HCT116 (cell line): ENCODE data around the gene ATG4A. TPM values are rescaled to one million over a fixed set of nuclear protein-coding genes. Genes with fewer than 3 reads are reported as not detected.

Experiments
- ATAC-seq: fragments of 200-7000 bp; cut with Tn5 transposase; 2 replicates; pipeline ENCODE4 v1.9.1; 2020; ENCODE audit warnings: mild to moderate bottlenecking, moderate library complexity
- BruUV-seq: library from RNA; stranded (reverse); fragments of 400-500 nt; replicated peaks from 2 replicates; lab custom pipeline; 2021; lab: Mats Ljungman, UMichigan
- CTCF ChIA-PET: fragments of 300-600 bp; sonication (Branson Sonifier 250); formaldehyde crosslinking; loops from one replicate; lab custom pipeline; 2021; ENCODE audit warnings: antibody characterized with exemption; lab: Charles Lee
- POLR2A ChIA-PET: fragments of 300-600, 350-600 bp; sonication (Branson Sonifier 250); formaldehyde crosslinking; loops from one replicate; lab custom pipeline; 2021; ENCODE audit warnings: antibody characterized with exemption; lab: Charles Lee
- RAD21 ChIA-PET, 2 experiments: fragments of 300-600 bp; sonication (Branson Sonifier 250); formaldehyde crosslinking; loops; one replicate each; lab custom pipeline; 2023; ENCODE audit warnings: low total read pairs in 2 of 2; ENCODE audit not compliant: uncharacterized antibody in 2 of 2, unreplicated experiment in 2 of 2, low non-redundant PET in 1 of 2; lab: Charles Lee
- DNase-seq: peaks from one replicate; pipeline ENCODE4 v3.0.0-alpha.2; 2010; ENCODE audit warnings: low read depth, low spot score
- H2AFZ ChIP-seq: fragments of 200-600 bp; shearing (Covaris generic), sonication (generic); 2 replicates; pipeline ENCODE4 v1.6.1; 2017; ENCODE audit warnings: low read depth, mixed run types, mixed read lengths, antibody characterized with exemption, low read length; ENCODE audit not compliant: poor library complexity, severe bottlenecking
- H3K27ac ChIP-seq: 2 replicates; pipeline ENCODE4 v1.5.1; 2012; ENCODE audit warnings: low read depth, low read length
- H3K27me3 ChIP-seq: fragments of 200-600 bp; sonication (generic); 2 replicates; pipeline ENCODE4 v1.6.1; 2016; ENCODE audit warnings: mixed run types, low read length, mixed read lengths; ENCODE audit not compliant: insufficient read depth
- H3K36me3 ChIP-seq, 2 experiments: fragments of 200-500 bp in 1 of 2; fragments of 200-600 bp in 1 of 2; sonication (Bioruptor generic) in 1 of 2; sonication (generic) in 1 of 2; 2 replicates each; pipeline versions ENCODE4 v1.5.1 to v1.6.1; 2014 to 2016; ENCODE audit warnings: low read length in 2 of 2, inconsistent platforms in 1 of 2, mixed read lengths in 1 of 2, mixed run types in 1 of 2; ENCODE audit not compliant: insufficient read depth in 2 of 2, control insufficient read depth in 1 of 2
- H3K4me1 ChIP-seq, 2 experiments: fragments of 200-600 bp in 1 of 2; sonication (generic) in 1 of 2; 2 replicates each; pipeline versions ENCODE4 v1.5.1 to v1.6.1; 2012 to 2017; ENCODE audit warnings: low read length in 2 of 2, inconsistent platforms in 1 of 2, mild to moderate bottlenecking in 1 of 2, mixed read lengths in 1 of 2, mixed run types in 1 of 2, moderate library complexity in 1 of 2; ENCODE audit not compliant: insufficient read depth in 2 of 2, control insufficient read depth in 1 of 2
- H3K4me2 ChIP-seq: fragments of 200-600 bp; sonication (generic); 2 replicates; pipeline ENCODE4 v1.6.1; 2017; ENCODE audit warnings: mixed run types, low read length, mixed read lengths
- H3K4me3 ChIP-seq, 2 experiments: fragments of 200-600 bp in 1 of 2; sonication (generic) in 1 of 2; replicated peaks in 1 of 2; 2 replicates each; pipeline ENCODE4 v1.5.1; 2011 to 2016; ENCODE audit warnings: low read length in 2 of 2, control low read depth in 1 of 2, low read depth in 1 of 2, mild to moderate bottlenecking in 1 of 2, mixed read lengths in 1 of 2, mixed run types in 1 of 2
- H3K79me2 ChIP-seq: fragments of 200-600 bp; sonication (generic); 2 replicates; pipeline ENCODE4 v1.6.1; 2017; ENCODE audit warnings: mild to moderate bottlenecking, mixed run types, low read length, moderate library complexity, mixed read lengths; ENCODE audit not compliant: insufficient read depth
- H3K9ac ChIP-seq: fragments of 200-600 bp; sonication (generic); 2 replicates; pipeline ENCODE4 v1.6.1; 2016; ENCODE audit warnings: low read length, mixed read lengths
- H3K9me2 ChIP-seq: fragments of 200-600 bp; sonication (generic), shearing (Covaris generic); 2 replicates; pipeline ENCODE4 v1.6.1; 2017; ENCODE audit warnings: mixed run types, mild to moderate bottlenecking, moderate library complexity; ENCODE audit not compliant: insufficient read depth
- H3K9me3 ChIP-seq, 2 experiments: fragments of 200-500 bp in 1 of 2; fragments of 200-600 bp in 1 of 2; sonication (Bioruptor generic) in 1 of 2; sonication (generic) in 1 of 2; 2 replicates each; pipeline ENCODE4 v1.6.1; 2014 to 2017; ENCODE audit warnings: low read length in 2 of 2, mixed read lengths in 2 of 2, inconsistent platforms in 1 of 2, low read depth in 1 of 2, mild to moderate bottlenecking in 1 of 2, mixed run types in 1 of 2, moderate library complexity in 1 of 2; ENCODE audit not compliant: control insufficient read depth in 1 of 2, insufficient read depth in 1 of 2
- H4K20me1 ChIP-seq: fragments of 200-600 bp; sonication (generic), shearing (Covaris generic); 2 replicates; pipeline ENCODE4 v1.6.1; 2017; ENCODE audit warnings: mixed run types, mild to moderate bottlenecking, moderate library complexity; ENCODE audit not compliant: insufficient read depth
- ATF3 ChIP-seq: IDR thresholded peaks from 2 replicates; pipeline ENCODE4 v1.6.1; 2012
- CBX3 ChIP-seq: IDR thresholded peaks from 2 replicates; pipeline ENCODE4 v1.6.1; 2012; ENCODE audit warnings: low read depth
- CEBPB ChIP-seq: IDR thresholded peaks from 2 replicates; pipeline ENCODE4 v1.6.1; 2012; ENCODE audit warnings: low read depth
- CTCF ChIP-seq, 3 experiments: fragments of 200-600 bp in 1 of 3; sonication (generic) in 1 of 3; IDR thresholded peaks in 2 of 3; conservative IDR thresholded peaks in 1 of 3; 2 replicates each; pipeline ENCODE4 v1.5.1; 2012 to 2017; ENCODE audit warnings: low read depth in 2 of 3, low read length in 2 of 3, antibody characterized with exemption in 1 of 3, borderline replicate concordance in 1 of 3, control low read depth in 1 of 3, mild to moderate bottlenecking in 1 of 3, mixed read lengths in 1 of 3, mixed run types in 1 of 3, moderate library complexity in 1 of 3; ENCODE audit not compliant: insufficient read depth in 1 of 3
- EGR1 ChIP-seq: IDR thresholded peaks from 2 replicates; pipeline ENCODE4 v1.6.1; 2012; ENCODE audit warnings: low read depth
- ELF1 ChIP-seq: IDR thresholded peaks from 2 replicates; pipeline ENCODE4 v1.6.1; 2012; ENCODE audit warnings: low read depth, borderline replicate concordance
- FOSL1 ChIP-seq: IDR thresholded peaks from 2 replicates; pipeline ENCODE4 v1.6.1; 2012; ENCODE audit warnings: low read depth
- JUND ChIP-seq: IDR thresholded peaks from 2 replicates; pipeline ENCODE4 v1.6.1; 2012
- POLR2AphosphoS5 ChIP-seq: IDR thresholded peaks from 2 replicates; pipeline ENCODE4 v1.6.1; 2011; ENCODE audit warnings: mild to moderate bottlenecking, low read depth, low read length, moderate library complexity
- RAD21 ChIP-seq: IDR thresholded peaks from 2 replicates; pipeline ENCODE4 v1.6.1; 2012; ENCODE audit warnings: low read depth, mild to moderate bottlenecking
- REST ChIP-seq: IDR thresholded peaks from 2 replicates; pipeline ENCODE4 v1.6.1; 2012; ENCODE audit warnings: low read depth
- SP1 ChIP-seq: IDR thresholded peaks from 2 replicates; pipeline ENCODE4 v1.6.1; 2012; ENCODE audit warnings: low read depth
- SRF ChIP-seq: IDR thresholded peaks from 2 replicates; pipeline ENCODE4 v1.6.1; 2012; ENCODE audit warnings: low read depth
- TCF7L2 ChIP-seq: IDR thresholded peaks from 2 replicates; pipeline ENCODE4 v1.7.0; 2011; ENCODE audit warnings: borderline replicate concordance, inconsistent platforms; ENCODE audit not compliant: insufficient read depth, insufficient read length; ENCODE audit errors: extremely low read depth
- YY1 ChIP-seq: IDR thresholded peaks from 2 replicates; pipeline ENCODE4 v1.6.1; 2011; ENCODE audit warnings: low read length, low read depth, moderate library complexity, mild to moderate bottlenecking; ENCODE audit not compliant: insufficient replicate concordance; ENCODE audit errors: extremely low read depth
- intact Hi-C: fragments of 100-400 bp; cut with micrococcal nuclease; formaldehyde crosslinking; loops from 2 replicates; pipeline ENCODE4 v1.10.0; 2022
- total RNA-seq: library from RNA; stranded (reverse); gene quantifications from one replicate; pipeline ENCODE4 v1.2.1, GENCODE V29; 2021; ENCODE audit not compliant: unreplicated experiment

The ATG4A gene
- total RNA-seq, 1 experiment from 2014 or later = 4.1 TPM

- H2AFZ ChIP-seq = no peak overlapping the region
- no peaks in the 10 kb centered on the region for H3K27me3 ChIP-seq
- no peak overlapping the region for H3K9ac ChIP-seq
- ATAC-seq (peak; percentile 44; the same call in 1 of the 2 replicates), DNase-seq (peak; percentile 27)
- peak overlapping the region; percentile 17; the same call in 1 of the 2 replicates for H3K4me2 ChIP-seq
- H3K79me2 ChIP-seq = no peaks in the 10 kb centered on the region
- H4K20me1 ChIP-seq = no peaks in the 10 kb centered on the region
- H3K4me1 ChIP-seq = no peaks in the 10 kb centered on the region
- H3K9me2 ChIP-seq = no peaks in the 10 kb centered on the region
- H3K4me3 ChIP-seq = no peak overlapping the region
- H3K36me3 ChIP-seq = no peaks in the 10 kb centered on the region
- intact Hi-C loops = no loop called here
- H3K27ac ChIP-seq = no peak overlapping the region
- ChIA-PET RAD21 (no interaction called here), CTCF (interaction anchor here (0.6 to 1.6 kb wide), 6 partner anchors 15 to 1185 kb away, joined by 3 to 8 read pairs (median 3); no protein-coding TSS in a partner anchor), POLR2A (no interaction called here)
- no TSS peak for BruUV-seq
- no peaks in the 10 kb centered on the region for H3K9me3 ChIP-seq
- TF ChIP-seq ATF3 (no peak), CTCF (IDR thresholded peaks at IDR 0.05 in 2 of 3, conservative IDR thresholded peaks at IDR 0.05 in 1 of 3; ENCODE audit: borderline replicate concordance in 1 of 3, insufficient read depth in 1 of 3, low read depth in 2 of 3, low read length in 2 of 3) (peak; percentile 45 to 60 (median 55); a peak in 5 of 6 replicates), RAD21 (peak; percentile 69), TCF7L2 (no peak)
Measured at GRCh38 chrX:108199691-108200090, 108.1 kb downstream of the ATG4A start.

GRCh38 chrX:108203540-108203939 is 112.0 kb downstream of the ATG4A start:
- H3K4me2 ChIP-seq = no peak overlapping the region
- no peaks in the 10 kb centered on the region for H3K9me2 ChIP-seq
- DNase-seq = no peak
- POLR2A ChIA-PET = no interaction called here
- ATAC-seq = no peak
- H3K27ac ChIP-seq = no peak overlapping the region
- RAD21 ChIA-PET = no interaction called here
- H4K20me1 ChIP-seq = no peaks in the 10 kb centered on the region
- no peak overlapping the region for H3K9ac ChIP-seq
- H3K27me3 ChIP-seq = no peaks in the 10 kb centered on the region
- no peaks in the 10 kb centered on the region for H3K9me3 ChIP-seq
- no peak overlapping the region for H3K4me3 ChIP-seq
- intact Hi-C loops = no loop called here
- H2AFZ ChIP-seq = no peak overlapping the region
- BruUV-seq = no TSS peak
- H3K79me2 ChIP-seq = no peaks in the 10 kb centered on the region
- CTCF ChIA-PET = interaction anchor here (1.2 kb wide), 1 partner anchor 21 kb away, joined by 4 read pairs; no protein-coding TSS in a partner anchor
- no peaks in the 10 kb centered on the region for H3K36me3 ChIP-seq
- H3K4me1 ChIP-seq = no peaks in the 10 kb centered on the region
- TF ChIP-seq ELF1 (no peak), CBX3 (no peak), TCF7L2 (no peak), ATF3 (no peak), SP1 (no peak), EGR1 (no peak), RAD21 (no peak), CEBPB (no peak), REST (no peak), YY1 (no peak), SRF (no peak), FOSL1 (no peak), JUND (no peak), POLR2AphosphoS5 (no peak)
